Gastrocnemius medialis (tissue), 4 donors: ENCODE results near the gene ZNF516. TPM values are rescaled to one million over a fixed set of nuclear protein-coding genes. Genes with fewer than 3 reads are reported as not detected.

Source experiments
- ATAC-seq, 2 donors: fragments of 150-250 bp; one replicate each; pipeline ENCODE4 v1.9.1; 2016
- DNase-seq, 2 donors: peaks; one replicate each; pipeline ENCODE4 v3.0.0-alpha.2; 2019
- H3K27ac ChIP-seq, 4 donors: fragments of 200-600 bp; sonication (generic); 1 replicate in 1 of 4; 2 replicates in 3 of 4; pipeline ENCODE4 v1.5.1; 2016 to 2018; ENCODE audit warnings: mild to moderate bottlenecking in 2 of 4, moderate library complexity in 1 of 4
- H3K27me3 ChIP-seq, 3 donors: fragments of 200-600 bp; sonication (generic) in 2 of 3; 1 replicate in 1 of 3; 2 replicates in 2 of 3; pipeline versions ENCODE4 v1.5.1 to v1.6.0; 2016 to 2019; ENCODE audit warnings: mild to moderate bottlenecking in 1 of 3, moderate library complexity in 1 of 3
- H3K36me3 ChIP-seq, 2 donors: fragments of 200-600 bp; sonication (generic) in 1 of 2; one replicate each; pipeline ENCODE4 v1.5.1; 2017 to 2018
- H3K4me1 ChIP-seq, 2 donors: fragments of 200-600 bp; sonication (generic) in 1 of 2; one replicate each; pipeline ENCODE4 v1.5.1; 2016 to 2017; ENCODE audit warnings: mild to moderate bottlenecking in 2 of 2
- H3K4me3 ChIP-seq, 4 donors: fragments of 200-600 bp; sonication (generic) in 3 of 4; 1 replicate in 1 of 4; 2 replicates in 3 of 4; pipeline ENCODE4 v1.5.1; 2016 to 2019; ENCODE audit warnings: mild to moderate bottlenecking in 2 of 4
- H3K9me3 ChIP-seq, 3 donors: fragments of 200-600 bp; sonication (generic) in 2 of 3; 1 replicate in 1 of 3; 2 replicates in 2 of 3; pipeline ENCODE4 v1.5.1; 2016 to 2019
- POLR2A ChIP-seq, 2 donors: fragments of 450-650 bp; IDR thresholded peaks; one replicate each; pipeline ENCODE4 v1.6.1; 2017; ENCODE audit warnings: antibody characterized with exemption in 2 of 2, mild to moderate bottlenecking in 2 of 2, moderate library complexity in 2 of 2
- in situ Hi-C, 4 donors: fragments of 200-750 bp; cut with MboI; loops; one replicate each; pipeline versions ENCODE4 v1.15.0 to v1.8.0; 2017; ENCODE audit warnings: low sequenced_read_pairs in 4 of 4
- intact Hi-C: fragments of 100-400 bp; cut with DNase I; formaldehyde crosslinking; loops from one replicate; pipeline ENCODE4 v1.15.1; 2023; ENCODE audit warnings: low total_unique reads
- total RNA-seq, 4 donors: library from RNA; depleted of rRNA; stranded (reverse); fragments of >200 nt; gene quantifications; one replicate each; pipeline versions ENCODE4 v1.1.0 to v1.2.3, GENCODE V29; 2016
- TF ChIP-seq, protein P1 (sequence below), 5 experiments: fragments of 450-650 bp in 3 of 5; fragments of 200-600 bp in 2 of 5; sonication (generic) in 2 of 5; IDR thresholded peaks in 4 of 5; conservative IDR thresholded peaks in 1 of 5; 1 replicate in 4 of 5; 2 replicates in 1 of 5; pipeline ENCODE4 v1.5.1; 2016 to 2019; ENCODE audit warnings: antibody characterized with exemption in 5 of 5, mild to moderate bottlenecking in 3 of 5, moderate library complexity in 3 of 5

The ZNF516 gene
- total RNA-seq, 4 donors from 2014 or later, result 8.4 to 19.3 (median 12.4) TPM

DNA sequence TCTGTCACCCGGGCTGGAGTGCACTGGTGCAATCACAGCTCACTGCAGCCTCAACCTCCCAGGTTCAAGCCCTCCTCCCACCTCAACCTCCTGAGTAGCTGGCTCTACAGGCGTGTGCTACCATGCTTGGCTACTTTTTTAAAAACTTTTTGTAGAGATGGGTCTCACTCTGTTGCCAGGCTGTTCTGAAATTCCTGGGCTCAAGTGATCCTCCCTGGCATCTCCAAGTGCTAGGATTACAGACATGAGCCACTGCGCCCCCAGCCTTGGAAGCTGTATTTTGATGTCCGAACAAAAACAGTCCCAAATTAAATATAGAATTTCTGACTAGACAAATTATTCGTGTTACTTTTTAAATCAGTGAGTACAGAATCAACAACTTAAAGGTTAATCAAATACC lies 97.4 kb downstream of the ZNF516 start:
- no peak for TF ChIP-seq POLR2A (IDR thresholded peaks at IDR 0.05)
- TF ChIP-seq, protein P1, sequence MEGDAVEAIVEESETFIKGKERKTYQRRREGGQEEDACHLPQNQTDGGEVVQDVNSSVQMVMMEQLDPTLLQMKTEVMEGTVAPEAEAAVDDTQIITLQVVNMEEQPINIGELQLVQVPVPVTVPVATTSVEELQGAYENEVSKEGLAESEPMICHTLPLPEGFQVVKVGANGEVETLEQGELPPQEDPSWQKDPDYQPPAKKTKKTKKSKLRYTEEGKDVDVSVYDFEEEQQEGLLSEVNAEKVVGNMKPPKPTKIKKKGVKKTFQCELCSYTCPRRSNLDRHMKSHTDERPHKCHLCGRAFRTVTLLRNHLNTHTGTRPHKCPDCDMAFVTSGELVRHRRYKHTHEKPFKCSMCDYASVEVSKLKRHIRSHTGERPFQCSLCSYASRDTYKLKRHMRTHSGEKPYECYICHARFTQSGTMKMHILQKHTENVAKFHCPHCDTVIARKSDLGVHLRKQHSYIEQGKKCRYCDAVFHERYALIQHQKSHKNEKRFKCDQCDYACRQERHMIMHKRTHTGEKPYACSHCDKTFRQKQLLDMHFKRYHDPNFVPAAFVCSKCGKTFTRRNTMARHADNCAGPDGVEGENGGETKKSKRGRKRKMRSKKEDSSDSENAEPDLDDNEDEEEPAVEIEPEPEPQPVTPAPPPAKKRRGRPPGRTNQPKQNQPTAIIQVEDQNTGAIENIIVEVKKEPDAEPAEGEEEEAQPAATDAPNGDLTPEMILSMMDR (IDR thresholded peaks at IDR 0.05 in 4 of 5, conservative IDR thresholded peaks at IDR 0.05 in 1 of 5), result no peak
- H3K4me1 ChIP-seq, result peaks cover 6 to 13% of the 10 kb centered on the region in 2 donors
- no peak overlapping the region for H3K4me3 ChIP-seq
- ATAC-seq (no peak), DNase-seq (no peak)
- no peaks in the 10 kb centered on the region for H3K9me3 ChIP-seq
- intact Hi-C loops (loop anchor here (2.0 to 5.0 kb wide), 2 partner anchors 80 to 223 kb away; no protein-coding TSS in a partner anchor), in situ Hi-C loops (loop anchor here in 3 of 4 donors (5.0 kb wide), 3 partner anchors 220 to 310 kb away; no protein-coding TSS in a partner anchor)
- no peaks in the 10 kb centered on the region for H3K27me3 ChIP-seq
- H3K27ac ChIP-seq, result no peak overlapping the region
- no peaks in the 10 kb centered on the region for H3K36me3 ChIP-seq

DNA sequence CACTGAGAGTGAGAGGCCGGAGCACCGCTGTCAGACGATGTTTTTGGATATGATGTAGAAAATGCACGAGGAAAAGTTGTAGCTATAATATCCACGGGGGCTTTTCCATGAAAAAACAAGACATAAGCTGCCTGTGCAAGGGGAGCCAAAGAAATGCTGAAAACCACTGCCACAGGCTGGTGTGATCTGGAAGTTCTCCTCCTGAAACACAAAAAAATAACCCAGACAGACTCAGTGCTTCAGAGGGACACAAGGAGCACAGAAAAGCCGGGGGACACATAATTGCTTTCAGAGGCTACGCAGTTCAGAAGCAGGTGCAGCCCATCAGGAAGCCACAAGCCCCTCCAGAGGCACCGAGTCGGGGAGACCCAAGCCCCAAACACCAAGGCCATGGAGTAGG lies 98.2 kb downstream of the ZNF516 start:
- in situ Hi-C loops, result loop anchor here in 3 of 4 donors (5.0 kb wide), 3 partner anchors 221 to 311 kb away; no protein-coding TSS in a partner anchor
- no peak overlapping the region for H3K27ac ChIP-seq
- intact Hi-C loops, result loop anchor here (5.0 kb wide), 1 partner anchor 81 kb away; no protein-coding TSS in a partner anchor
- peaks cover 6 to 13% of the 10 kb centered on the region in 2 donors for H3K4me1 ChIP-seq
- DNase-seq (no peak), ATAC-seq (no peak)
- no peaks in the 10 kb centered on the region for H3K36me3 ChIP-seq
- TF ChIP-seq, protein P1 (IDR thresholded peaks at IDR 0.05 in 4 of 5, conservative IDR thresholded peaks at IDR 0.05 in 1 of 5), result no peak
- no peak for TF ChIP-seq POLR2A (IDR thresholded peaks at IDR 0.05)
- H3K4me3 ChIP-seq, result no peak overlapping the region
- H3K27me3 ChIP-seq, result no peaks in the 10 kb centered on the region
- no peaks in the 10 kb centered on the region for H3K9me3 ChIP-seq

DNA sequence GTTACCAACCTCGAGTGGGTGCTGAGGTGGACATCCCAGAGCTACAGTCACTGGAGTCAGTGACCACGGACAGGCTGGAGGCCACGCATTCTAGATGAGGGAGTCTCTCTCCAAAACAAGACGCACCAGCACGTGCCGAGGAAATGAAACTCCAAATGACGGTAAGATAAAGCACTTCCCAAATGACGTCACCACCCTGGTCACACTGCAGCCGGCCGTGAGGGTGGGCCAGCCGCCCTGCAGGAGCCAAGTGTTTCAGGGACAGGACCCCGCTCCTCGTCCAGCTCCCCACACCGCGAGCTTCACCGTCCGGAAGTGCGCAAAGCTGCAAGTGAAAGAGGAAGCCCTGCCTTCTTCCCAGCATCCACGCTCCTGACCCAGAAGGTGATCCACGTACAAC lies 99.4 kb downstream of the ZNF516 start:
- no peak for DNase-seq
- no peak overlapping the region for H3K27ac ChIP-seq
- no peak overlapping the region for H3K4me3 ChIP-seq
- in situ Hi-C loops, result loop anchor here in 3 of 4 donors (5.0 kb wide), 3 partner anchors 222 to 312 kb away; no protein-coding TSS in a partner anchor
- no peaks in the 10 kb centered on the region for H3K36me3 ChIP-seq
- H3K9me3 ChIP-seq, result no peaks in the 10 kb centered on the region
- H3K4me1 ChIP-seq, result peaks cover 6 to 11% of the 10 kb centered on the region in 2 donors
- no peak for ATAC-seq
- no peaks in the 10 kb centered on the region for H3K27me3 ChIP-seq
- TF ChIP-seq POLR2A (IDR thresholded peaks at IDR 0.05), result no peak
- TF ChIP-seq, protein P1 (IDR thresholded peaks at IDR 0.05 in 4 of 5, conservative IDR thresholded peaks at IDR 0.05 in 1 of 5), result no peak
- intact Hi-C loops, result loop anchor here (5.0 kb wide), 1 partner anchor 82 kb away; no protein-coding TSS in a partner anchor

DNA sequence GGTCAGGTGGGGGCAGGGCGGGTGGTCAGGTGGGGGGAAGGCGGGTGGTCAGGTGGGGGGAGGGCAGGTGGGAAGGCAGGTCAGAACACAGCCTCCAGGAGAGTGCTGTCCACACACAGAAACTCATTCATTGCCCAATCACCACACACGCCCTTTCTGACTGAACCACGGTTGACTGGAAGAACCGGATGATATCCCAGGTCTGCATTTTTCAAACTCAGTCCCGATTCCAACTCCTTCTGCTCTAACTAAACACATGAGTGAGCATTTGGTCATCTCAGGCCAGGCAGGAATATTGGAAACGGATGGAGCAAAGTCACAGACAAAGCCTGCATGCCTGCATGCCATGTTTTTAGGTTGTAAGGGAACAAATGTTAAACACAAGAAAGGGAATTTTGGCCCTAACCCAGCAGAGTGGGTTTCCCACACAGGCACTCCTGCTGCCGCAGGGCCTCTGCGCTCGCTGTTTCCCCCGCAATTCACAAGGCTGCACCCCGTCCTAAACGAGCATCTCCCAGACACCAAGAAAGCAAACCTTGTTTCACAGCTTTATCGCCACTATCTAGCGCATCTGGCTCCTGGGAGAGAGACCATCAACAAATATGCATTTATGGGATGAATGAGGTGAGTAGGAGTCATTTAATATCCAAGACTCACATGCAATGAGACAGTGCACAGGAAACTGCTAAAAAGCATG lies 100.1 kb downstream of the ZNF516 start:
- ATAC-seq (no peak), DNase-seq (peak in 1 of 2 donors; percentile 7)
- Histone ChIP-seq H3K9me3 (no peaks in the 10 kb centered on the region), H3K4me1 (peaks cover 12 to 18% of the 10 kb centered on the region in 2 donors), H3K27me3 (no peaks in the 10 kb centered on the region), H3K27ac (no peak overlapping the region), H3K36me3 (no peaks in the 10 kb centered on the region), H3K4me3 (no peak overlapping the region)
- TF ChIP-seq, protein P1 (IDR thresholded peaks at IDR 0.05 in 4 of 5, conservative IDR thresholded peaks at IDR 0.05 in 1 of 5), result no peak
- in situ Hi-C loops, result loop anchor here in 3 of 4 donors (5.0 kb wide), 3 partner anchors 222 to 312 kb away; no protein-coding TSS in a partner anchor
- intact Hi-C loops, result loop anchor here (5.0 kb wide), 1 partner anchor 82 kb away; no protein-coding TSS in a partner anchor
